Body of pancreas (tissue), 4 donors: ENCODE data around the gene SPRED2.

ENCODE experiments used
- POLR2A ChIP-seq, 3 donors: fragments of 450-650 bp; IDR thresholded peaks; one replicate each; pipeline ENCODE4 v1.6.1; 2016; ENCODE audit warnings: antibody characterized with exemption in 3 of 3, mild to moderate bottlenecking in 2 of 3
- TF ChIP-seq, protein P1 (sequence below), 7 experiments: fragments of 450-650 bp in 4 of 7; fragments of 200-600 bp in 3 of 7; sonication (generic) in 3 of 7; IDR thresholded peaks; one replicate each; pipeline ENCODE4 v1.5.1; 2016 to 2019; ENCODE audit warnings: antibody characterized with exemption in 7 of 7

DNA sequence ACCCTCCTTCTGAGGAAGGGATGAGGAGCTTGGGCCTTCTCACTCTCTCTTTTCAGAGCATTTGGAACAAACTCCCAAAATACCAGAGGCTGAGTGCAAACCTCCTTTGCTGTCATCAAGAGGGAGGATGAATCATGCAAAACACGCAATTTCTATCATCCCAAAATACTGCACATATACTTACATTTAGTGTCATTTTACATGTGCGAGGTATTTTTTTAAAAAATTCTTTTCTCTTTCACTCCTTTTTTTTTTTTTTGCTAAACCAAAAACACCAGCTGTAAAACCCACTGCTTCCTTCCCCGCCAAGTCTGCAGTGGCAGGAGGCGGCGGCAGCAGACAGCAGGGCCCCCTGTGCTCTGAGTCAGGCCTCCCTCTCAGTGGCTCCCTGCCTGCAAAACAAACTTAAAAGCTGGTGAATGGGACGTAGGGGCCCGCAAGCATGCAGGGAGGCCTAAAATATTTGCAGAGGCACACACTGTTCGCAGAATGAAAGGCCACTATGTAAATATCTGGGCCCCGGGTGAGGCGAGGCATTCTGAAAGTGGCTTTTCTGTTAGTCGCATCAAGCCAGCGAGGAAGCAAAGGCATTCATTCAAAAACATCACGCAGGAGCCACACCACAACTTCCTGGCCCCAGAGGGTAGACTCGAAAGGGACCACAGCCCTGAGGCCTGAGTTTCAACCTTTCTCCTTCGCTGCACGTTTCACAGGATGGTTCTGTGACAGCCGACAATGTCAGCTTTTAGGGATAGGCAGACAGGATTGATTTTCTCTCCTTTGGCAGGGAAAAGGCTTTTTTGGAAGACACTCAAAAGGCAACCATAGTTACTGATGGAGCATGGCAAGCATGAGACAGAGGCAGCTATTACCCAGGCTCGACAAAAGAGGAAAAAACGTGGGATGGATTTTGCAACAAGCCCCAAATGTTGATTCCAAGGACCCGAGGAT is 131.4 kb downstream of the SPRED2 start:
- no peak for TF ChIP-seq POLR2A (IDR thresholded peaks at IDR 0.05)
- TF ChIP-seq, protein P1, sequence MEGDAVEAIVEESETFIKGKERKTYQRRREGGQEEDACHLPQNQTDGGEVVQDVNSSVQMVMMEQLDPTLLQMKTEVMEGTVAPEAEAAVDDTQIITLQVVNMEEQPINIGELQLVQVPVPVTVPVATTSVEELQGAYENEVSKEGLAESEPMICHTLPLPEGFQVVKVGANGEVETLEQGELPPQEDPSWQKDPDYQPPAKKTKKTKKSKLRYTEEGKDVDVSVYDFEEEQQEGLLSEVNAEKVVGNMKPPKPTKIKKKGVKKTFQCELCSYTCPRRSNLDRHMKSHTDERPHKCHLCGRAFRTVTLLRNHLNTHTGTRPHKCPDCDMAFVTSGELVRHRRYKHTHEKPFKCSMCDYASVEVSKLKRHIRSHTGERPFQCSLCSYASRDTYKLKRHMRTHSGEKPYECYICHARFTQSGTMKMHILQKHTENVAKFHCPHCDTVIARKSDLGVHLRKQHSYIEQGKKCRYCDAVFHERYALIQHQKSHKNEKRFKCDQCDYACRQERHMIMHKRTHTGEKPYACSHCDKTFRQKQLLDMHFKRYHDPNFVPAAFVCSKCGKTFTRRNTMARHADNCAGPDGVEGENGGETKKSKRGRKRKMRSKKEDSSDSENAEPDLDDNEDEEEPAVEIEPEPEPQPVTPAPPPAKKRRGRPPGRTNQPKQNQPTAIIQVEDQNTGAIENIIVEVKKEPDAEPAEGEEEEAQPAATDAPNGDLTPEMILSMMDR (IDR thresholded peaks at IDR 0.05), result no peak
